Neural cell (in vitro differentiated cells): ENCODE measurements around the gene TSNAX. TPM values are rescaled to one million over a fixed set of nuclear protein-coding genes. Genes with fewer than 3 reads are reported as not detected.

Experiments used
- H2AFZ ChIP-seq: fragments of 200-600, 300-800 bp; sonication (generic), shearing (Covaris generic); 2 replicates; pipeline ENCODE4 v1.6.0; 2014; ENCODE audit warnings: low read depth, mild to moderate bottlenecking, antibody characterized with exemption, low read length, moderate library complexity
- H3F3A ChIP-seq: fragments of 200-600 bp; shearing (Covaris generic); 2 replicates; pipeline ENCODE4 v1.6.1; 2016; ENCODE audit warnings: mild to moderate bottlenecking, moderate library complexity, mixed read lengths, antibody characterized with exemption, low read length; ENCODE audit not compliant: insufficient read depth, poor library complexity, severe bottlenecking
- H3K27ac ChIP-seq: fragments of 200-600, 300-800 bp; sonication (generic), shearing (Covaris generic); 2 replicates; pipeline ENCODE4 v1.5.1; 2014; ENCODE audit warnings: mild to moderate bottlenecking, low read length, moderate library complexity
- H3K27me3 ChIP-seq: fragments of 300-800, 200-600 bp; sonication (generic), shearing (Covaris generic); 2 replicates; pipeline ENCODE4 v1.6.0; 2014; ENCODE audit warnings: mild to moderate bottlenecking, low read depth, low read length, moderate library complexity; ENCODE audit not compliant: insufficient read depth
- H3K36me3 ChIP-seq: fragments of 300-800, 200-600 bp; sonication (generic), shearing (Covaris generic); 2 replicates; pipeline ENCODE4 v1.5.1; 2014; ENCODE audit warnings: mild to moderate bottlenecking, antibody characterized with exemption, low read length, moderate library complexity; ENCODE audit not compliant: insufficient read depth
- H3K4me2 ChIP-seq: fragments of 300-800, 200-600 bp; sonication (generic), shearing (Covaris generic); 2 replicates; pipeline ENCODE4 v1.6.0; 2014; ENCODE audit warnings: mild to moderate bottlenecking, low read length
- H3K4me3 ChIP-seq: fragments of 300-800, 200-600 bp; sonication (generic), shearing (Covaris generic); 2 replicates; pipeline ENCODE4 v1.5.1; 2014; ENCODE audit warnings: mild to moderate bottlenecking, low read length, moderate library complexity
- H3K79me2 ChIP-seq: fragments of 200-600 bp; shearing (Covaris generic); replicated peaks from 2 replicates; pipeline ENCODE4 v1.6.0; 2014; ENCODE audit warnings: mild to moderate bottlenecking, low read length, moderate library complexity; ENCODE audit not compliant: insufficient read depth
- H3K9ac ChIP-seq: fragments of 300-800, 200-600 bp; sonication (generic), shearing (Covaris generic); 2 replicates; pipeline ENCODE4 v1.6.1; 2016; ENCODE audit warnings: mild to moderate bottlenecking, low read length, mixed read lengths
- H3K9me2 ChIP-seq: fragments of 200-600 bp; shearing (Covaris generic); 2 replicates; pipeline ENCODE4 v1.6.1; 2016; ENCODE audit warnings: mild to moderate bottlenecking, low read length, mixed read lengths; ENCODE audit not compliant: insufficient read depth
- H3K9me3 ChIP-seq: fragments of 200-600, 300-800 bp; sonication (generic), shearing (Covaris generic); 2 replicates; pipeline ENCODE4 v1.6.1; 2016; ENCODE audit warnings: mild to moderate bottlenecking, mixed run types, low read length, moderate library complexity, mixed read lengths
- H4K20me1 ChIP-seq: fragments of 200-600 bp; shearing (Covaris generic); 2 replicates; pipeline ENCODE4 v1.6.1; 2016; ENCODE audit warnings: mild to moderate bottlenecking, mixed run types; ENCODE audit not compliant: insufficient read depth
- EP300 ChIP-seq: fragments of 450-650 bp; conservative IDR thresholded peaks from 2 replicates; pipeline ENCODE4 v1.6.1; 2014; ENCODE audit warnings: antibody characterized with exemption, mild to moderate bottlenecking, moderate library complexity; ENCODE audit not compliant: poor library complexity, severe bottlenecking
- EZH2 ChIP-seq: fragments of 200-600, 300-800 bp; shearing (Covaris generic), sonication (generic); IDR thresholded peaks from 2 replicates; pipeline ENCODE4 v1.6.1; 2014; ENCODE audit warnings: antibody characterized with exemption, low read length, borderline replicate concordance, mild to moderate bottlenecking; ENCODE audit not compliant: insufficient read depth, poor library complexity, severe bottlenecking
- MXI1 ChIP-seq: fragments of 450-650 bp; conservative IDR thresholded peaks from 2 replicates; pipeline ENCODE4 v1.6.1; 2014; ENCODE audit warnings: antibody characterized with exemption, mild to moderate bottlenecking; ENCODE audit not compliant: poor library complexity, severe bottlenecking
- POLR2AphosphoS5 ChIP-seq: IDR thresholded peaks from 2 replicates; pipeline ENCODE4 v1.6.1; 2012
- RAD21 ChIP-seq: fragments of 450-650 bp; conservative IDR thresholded peaks from 2 replicates; pipeline ENCODE4 v1.6.1; 2014; ENCODE audit warnings: antibody characterized with exemption, mild to moderate bottlenecking, moderate library complexity
- SMC3 ChIP-seq: fragments of 450-650 bp; conservative IDR thresholded peaks from 2 replicates; pipeline ENCODE4 v1.6.1; 2014; ENCODE audit warnings: antibody characterized with exemption, mild to moderate bottlenecking, moderate library complexity; ENCODE audit not compliant: poor library complexity
- TAF1 ChIP-seq: IDR thresholded peaks from 2 replicates; pipeline ENCODE4 v1.6.1; 2012; ENCODE audit warnings: low read depth
- polyA plus RNA-seq: library from polyadenylated mRNA; depleted of rRNA; stranded (reverse); fragments of >200 nt; gene quantifications from 2 replicates; pipeline ENCODE4 v1.2.3, GENCODE V29; 2014
- TF ChIP-seq, protein P1 (sequence below): fragments of 450-650 bp; IDR thresholded peaks from 2 replicates; pipeline ENCODE4 v1.5.1; 2014; ENCODE audit warnings: antibody characterized with exemption, mild to moderate bottlenecking, moderate library complexity; ENCODE audit not compliant: poor library complexity, severe bottlenecking
- TF ChIP-seq, protein P2 (sequence below): IDR thresholded peaks from 2 replicates; pipeline ENCODE4 v1.6.1; 2012; ENCODE audit warnings: borderline replicate concordance

Gene TSNAX
- polyA plus RNA-seq, 1 donor from 2014 or later, result 55.2 TPM

DNA sequence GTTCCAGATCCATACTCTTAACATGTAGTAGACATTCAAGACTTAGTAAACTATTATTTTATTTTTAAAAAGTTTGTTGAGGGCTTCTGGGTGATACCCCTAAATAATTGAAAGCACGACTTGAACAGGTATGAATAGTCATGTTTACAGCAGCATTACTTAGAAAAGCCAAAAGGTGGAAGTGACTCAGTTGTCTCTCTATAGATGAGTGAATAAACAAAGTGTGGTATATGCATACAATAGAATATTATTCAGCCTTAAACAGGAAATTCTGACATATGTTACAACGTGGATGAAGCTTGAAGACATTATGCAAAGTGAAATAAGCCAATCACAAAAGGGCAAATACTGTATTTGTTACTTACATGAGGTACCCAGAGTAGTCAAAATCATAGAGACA lies 26.5 kb downstream of the TSNAX start:
- H3K9me3 ChIP-seq, result no peaks in the 10 kb centered on the region
- no peak overlapping the region for H3K27ac ChIP-seq
- H3K36me3 ChIP-seq, result no peaks in the 10 kb centered on the region
- H2AFZ ChIP-seq, result no peak overlapping the region
- no peak overlapping the region for H3K9ac ChIP-seq
- no peak overlapping the region for H3K4me2 ChIP-seq
- no peaks in the 10 kb centered on the region for H4K20me1 ChIP-seq
- no peaks in the 10 kb centered on the region for H3F3A ChIP-seq
- peaks cover 7% of the 10 kb centered on the region for H3K79me2 ChIP-seq
- no peak overlapping the region for H3K4me3 ChIP-seq
- no peaks in the 10 kb centered on the region for H3K27me3 ChIP-seq
- TF ChIP-seq EZH2, result no peak
- no peak for TF ChIP-seq SMC3
- TF ChIP-seq, protein P1, sequence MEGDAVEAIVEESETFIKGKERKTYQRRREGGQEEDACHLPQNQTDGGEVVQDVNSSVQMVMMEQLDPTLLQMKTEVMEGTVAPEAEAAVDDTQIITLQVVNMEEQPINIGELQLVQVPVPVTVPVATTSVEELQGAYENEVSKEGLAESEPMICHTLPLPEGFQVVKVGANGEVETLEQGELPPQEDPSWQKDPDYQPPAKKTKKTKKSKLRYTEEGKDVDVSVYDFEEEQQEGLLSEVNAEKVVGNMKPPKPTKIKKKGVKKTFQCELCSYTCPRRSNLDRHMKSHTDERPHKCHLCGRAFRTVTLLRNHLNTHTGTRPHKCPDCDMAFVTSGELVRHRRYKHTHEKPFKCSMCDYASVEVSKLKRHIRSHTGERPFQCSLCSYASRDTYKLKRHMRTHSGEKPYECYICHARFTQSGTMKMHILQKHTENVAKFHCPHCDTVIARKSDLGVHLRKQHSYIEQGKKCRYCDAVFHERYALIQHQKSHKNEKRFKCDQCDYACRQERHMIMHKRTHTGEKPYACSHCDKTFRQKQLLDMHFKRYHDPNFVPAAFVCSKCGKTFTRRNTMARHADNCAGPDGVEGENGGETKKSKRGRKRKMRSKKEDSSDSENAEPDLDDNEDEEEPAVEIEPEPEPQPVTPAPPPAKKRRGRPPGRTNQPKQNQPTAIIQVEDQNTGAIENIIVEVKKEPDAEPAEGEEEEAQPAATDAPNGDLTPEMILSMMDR, result no peak
- no peak for TF ChIP-seq TAF1
- no peak for TF ChIP-seq RAD21
- TF ChIP-seq MXI1, result no peak
- TF ChIP-seq EP300, result no peak
- TF ChIP-seq POLR2AphosphoS5, result no peak
- TF ChIP-seq, protein P2, sequence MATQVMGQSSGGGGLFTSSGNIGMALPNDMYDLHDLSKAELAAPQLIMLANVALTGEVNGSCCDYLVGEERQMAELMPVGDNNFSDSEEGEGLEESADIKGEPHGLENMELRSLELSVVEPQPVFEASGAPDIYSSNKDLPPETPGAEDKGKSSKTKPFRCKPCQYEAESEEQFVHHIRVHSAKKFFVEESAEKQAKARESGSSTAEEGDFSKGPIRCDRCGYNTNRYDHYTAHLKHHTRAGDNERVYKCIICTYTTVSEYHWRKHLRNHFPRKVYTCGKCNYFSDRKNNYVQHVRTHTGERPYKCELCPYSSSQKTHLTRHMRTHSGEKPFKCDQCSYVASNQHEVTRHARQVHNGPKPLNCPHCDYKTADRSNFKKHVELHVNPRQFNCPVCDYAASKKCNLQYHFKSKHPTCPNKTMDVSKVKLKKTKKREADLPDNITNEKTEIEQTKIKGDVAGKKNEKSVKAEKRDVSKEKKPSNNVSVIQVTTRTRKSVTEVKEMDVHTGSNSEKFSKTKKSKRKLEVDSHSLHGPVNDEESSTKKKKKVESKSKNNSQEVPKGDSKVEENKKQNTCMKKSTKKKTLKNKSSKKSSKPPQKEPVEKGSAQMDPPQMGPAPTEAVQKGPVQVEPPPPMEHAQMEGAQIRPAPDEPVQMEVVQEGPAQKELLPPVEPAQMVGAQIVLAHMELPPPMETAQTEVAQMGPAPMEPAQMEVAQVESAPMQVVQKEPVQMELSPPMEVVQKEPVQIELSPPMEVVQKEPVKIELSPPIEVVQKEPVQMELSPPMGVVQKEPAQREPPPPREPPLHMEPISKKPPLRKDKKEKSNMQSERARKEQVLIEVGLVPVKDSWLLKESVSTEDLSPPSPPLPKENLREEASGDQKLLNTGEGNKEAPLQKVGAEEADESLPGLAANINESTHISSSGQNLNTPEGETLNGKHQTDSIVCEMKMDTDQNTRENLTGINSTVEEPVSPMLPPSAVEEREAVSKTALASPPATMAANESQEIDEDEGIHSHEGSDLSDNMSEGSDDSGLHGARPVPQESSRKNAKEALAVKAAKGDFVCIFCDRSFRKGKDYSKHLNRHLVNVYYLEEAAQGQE, result no peak
- no peaks in the 10 kb centered on the region for H3K9me2 ChIP-seq

DNA sequence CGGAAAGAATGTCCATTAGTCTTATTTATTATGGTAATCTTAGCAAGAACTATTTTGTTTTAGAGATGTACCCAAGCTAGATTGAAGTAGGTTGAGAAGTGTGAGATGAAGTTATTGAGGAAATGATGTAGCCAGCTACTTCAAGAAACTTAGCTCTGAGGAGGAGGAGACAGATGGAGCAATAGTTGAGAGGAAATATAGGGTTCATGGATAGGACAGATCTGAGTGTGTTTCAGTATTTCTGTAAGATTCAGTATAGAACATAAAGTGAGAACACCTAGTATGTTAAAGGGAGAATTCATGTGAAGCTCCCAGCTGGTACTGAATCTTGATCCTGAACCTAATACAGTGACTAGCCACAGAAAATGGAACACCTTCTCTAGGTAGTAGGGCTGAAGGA lies 28.9 kb downstream of the TSNAX start:
- Histone ChIP-seq H3K9me3 (no peaks in the 10 kb centered on the region), H3F3A (no peaks in the 10 kb centered on the region), H3K9ac (no peak overlapping the region), H4K20me1 (no peaks in the 10 kb centered on the region), H3K27ac (no peak overlapping the region), H2AFZ (no peak overlapping the region), H3K79me2 (peaks cover 2% of the 10 kb centered on the region), H3K9me2 (no peaks in the 10 kb centered on the region), H3K36me3 (no peaks in the 10 kb centered on the region), H3K4me2 (no peak overlapping the region), H3K27me3 (no peaks in the 10 kb centered on the region), H3K4me3 (no peak overlapping the region)
- TF ChIP-seq MXI1, result no peak
- TF ChIP-seq, protein P1, result no peak
- TF ChIP-seq TAF1, result no peak
